Loucy (cell line): ENCODE data around the gene FGGY.
"Not testable (repeated sequence)": the region's sequence is repeated elsewhere in the genome, so short reads cannot be mapped to it uniquely, and the experiment has no call there.

ENCODE experiments used
- H2AFZ ChIP-seq: fragments of 200-600 bp; sonication (generic); 2 replicates; pipeline ENCODE4 v1.6.0; 2016; ENCODE audit warnings: antibody characterized with exemption, mild to moderate bottlenecking, low read length, moderate library complexity
- H3F3A ChIP-seq: fragments of 200-600 bp; 2 replicates; pipeline ENCODE4 v1.6.0; 2016; ENCODE audit warnings: antibody characterized with exemption, low read depth, mild to moderate bottlenecking
- H3K27me3 ChIP-seq: fragments of 200-600 bp; sonication (generic); 2 replicates; pipeline ENCODE4 v1.6.1; 2014; ENCODE audit warnings: low read length, mild to moderate bottlenecking; ENCODE audit not compliant: insufficient read depth, poor library complexity, severe bottlenecking
- H3K36me3 ChIP-seq: fragments of 200-600 bp; sonication (generic); 2 replicates; pipeline ENCODE4 v1.6.1; 2016; ENCODE audit warnings: low read length; ENCODE audit not compliant: insufficient read depth
- H3K4me1 ChIP-seq: fragments of 200-600 bp; sonication (generic); 2 replicates; pipeline ENCODE4 v1.5.1; 2014; ENCODE audit warnings: low read length, mild to moderate bottlenecking; ENCODE audit not compliant: insufficient read depth, poor library complexity, severe bottlenecking
- H3K4me2 ChIP-seq: fragments of 200-600 bp; sonication (generic); 2 replicates; pipeline ENCODE4 v1.6.0; 2014; ENCODE audit warnings: antibody characterized with exemption, low read length, low read depth, mild to moderate bottlenecking; ENCODE audit not compliant: poor library complexity, severe bottlenecking
- H3K4me3 ChIP-seq: fragments of 200-600 bp; sonication (generic); 2 replicates; pipeline ENCODE4 v1.5.1; 2014; ENCODE audit warnings: low read length, mild to moderate bottlenecking, mixed read lengths; ENCODE audit not compliant: poor library complexity, severe bottlenecking
- H3K79me2 ChIP-seq: fragments of 200-600 bp; sonication (generic); 2 replicates; pipeline ENCODE4 v1.6.1; 2014; ENCODE audit warnings: low read length; ENCODE audit not compliant: insufficient read depth
- H3K9ac ChIP-seq: fragments of 200-600 bp; sonication (generic); 2 replicates; pipeline ENCODE4 v1.6.0; 2014; ENCODE audit warnings: mild to moderate bottlenecking, low read depth, low read length, moderate library complexity; ENCODE audit not compliant: poor library complexity, severe bottlenecking
- H3K9me2 ChIP-seq: fragments of 200-600 bp; sonication (generic); replicated peaks from 2 replicates; pipeline ENCODE4 v1.6.1; 2016; ENCODE audit warnings: low read depth, low read length, mixed read lengths
- H3K9me3 ChIP-seq: fragments of 200-600 bp; sonication (generic); 2 replicates; pipeline ENCODE4 v1.6.1; 2014; ENCODE audit warnings: mild to moderate bottlenecking, antibody characterized with exemption, low read length, low read depth; ENCODE audit not compliant: insufficient read depth
- H4K20me1 ChIP-seq: fragments of 200-600 bp; sonication (generic); 2 replicates; pipeline ENCODE4 v1.6.0; 2014; ENCODE audit warnings: antibody characterized with exemption, low read length, mild to moderate bottlenecking; ENCODE audit not compliant: insufficient read depth, poor library complexity, severe bottlenecking
- EZH2phosphoT487 ChIP-seq: fragments of 200-600 bp; IDR thresholded peaks from 2 replicates; pipeline ENCODE4 v1.6.1; 2018; ENCODE audit warnings: antibody characterized with exemption, mild to moderate bottlenecking, moderate library complexity, borderline replicate concordance
- TF ChIP-seq, protein P1 (sequence below): fragments of 200-600 bp; sonication (generic); conservative IDR thresholded peaks from 2 replicates; pipeline ENCODE4 v1.5.1; 2014; ENCODE audit warnings: mild to moderate bottlenecking, antibody characterized with exemption, low read length

FGGY gene

DNA sequence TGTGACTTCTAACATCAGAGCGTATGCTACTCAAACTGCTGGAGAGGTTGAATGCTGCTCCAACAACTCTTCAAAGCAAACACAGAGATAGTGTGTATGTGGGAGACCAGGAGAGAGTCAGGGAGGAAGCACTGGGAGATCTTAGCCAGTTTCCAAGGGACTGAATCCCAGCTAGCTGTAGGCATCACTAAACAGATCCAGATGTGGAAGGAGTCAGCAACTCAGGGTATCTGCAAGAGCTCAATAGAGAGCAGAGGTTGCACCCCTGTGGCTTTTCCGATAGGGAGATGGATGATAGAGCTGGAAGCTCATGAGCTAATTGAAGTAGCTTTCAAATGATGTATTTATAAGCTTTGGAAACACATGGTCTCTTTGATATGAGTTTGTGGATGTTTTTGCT, 349.0 kb downstream of the FGGY start:
- Histone ChIP-seq H2AFZ (no peak overlapping the region), H3K9me2 (no peaks in the 10 kb centered on the region), H3K9me3 (no peaks in the 10 kb centered on the region)

DNA sequence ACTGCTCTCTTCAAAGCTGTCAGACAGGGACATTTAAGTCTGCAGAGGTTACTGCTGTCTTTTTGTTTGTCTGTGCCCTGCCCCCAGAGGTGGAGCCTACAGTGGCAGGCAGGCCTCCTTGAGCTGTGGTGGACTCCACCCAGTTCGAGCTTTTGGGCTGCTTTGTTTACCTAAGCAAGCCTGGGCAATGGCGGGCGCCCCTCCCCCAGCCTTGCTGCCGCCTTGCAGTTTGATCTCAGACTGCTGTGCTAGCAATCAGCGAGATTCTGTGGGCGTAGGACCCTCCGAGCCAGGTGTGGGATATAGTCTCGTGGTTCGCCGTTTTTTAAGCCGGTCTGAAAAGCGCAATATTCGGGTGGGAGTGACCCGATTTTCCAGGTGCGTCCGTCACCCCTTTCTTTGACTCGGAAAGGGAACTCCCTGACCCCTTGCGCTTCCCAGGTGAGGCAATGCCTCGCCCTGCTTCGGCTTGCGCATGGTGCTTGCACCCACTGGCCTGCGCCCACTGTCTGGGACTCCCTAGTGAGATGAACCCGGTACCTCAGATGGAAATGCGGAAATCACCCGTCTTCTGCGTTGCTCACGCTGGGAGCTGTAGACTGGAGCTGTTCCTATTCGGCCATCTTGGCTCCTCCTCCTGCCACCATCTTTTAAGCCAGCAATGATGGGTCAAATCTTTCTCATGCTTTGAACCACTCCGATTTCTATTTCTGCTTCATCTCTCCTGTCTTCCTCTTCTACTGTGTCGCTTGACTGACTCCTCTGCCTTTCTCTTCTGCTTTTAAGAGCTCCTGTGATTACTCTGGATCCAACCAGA, 356.5 kb downstream of the FGGY start:
- not testable (repeated sequence) for H3K4me3 ChIP-seq, H3K4me2 ChIP-seq, H3F3A ChIP-seq, H3K9me3 ChIP-seq, H3K36me3 ChIP-seq, H3K4me1 ChIP-seq, H3K79me2 ChIP-seq, H4K20me1 ChIP-seq, H3K27me3 ChIP-seq, H3K9ac ChIP-seq, H2AFZ ChIP-seq, H3K9me2 ChIP-seq

More for the DNA sequence above, 349.0 kb downstream of the FGGY start:
- peaks cover 8% of the 10 kb centered on the region for H3K4me1 ChIP-seq
- H3K79me2 ChIP-seq = no peaks in the 10 kb centered on the region
- H3F3A ChIP-seq = no peaks in the 10 kb centered on the region
- H4K20me1 ChIP-seq = no peaks in the 10 kb centered on the region
- H3K4me3 ChIP-seq = no peak overlapping the region
- H3K4me2 ChIP-seq = no peak overlapping the region
- no peaks in the 10 kb centered on the region for H3K27me3 ChIP-seq
- H3K9ac ChIP-seq = no peak overlapping the region
- H3K36me3 ChIP-seq = no peaks in the 10 kb centered on the region
- TF ChIP-seq, protein P1, sequence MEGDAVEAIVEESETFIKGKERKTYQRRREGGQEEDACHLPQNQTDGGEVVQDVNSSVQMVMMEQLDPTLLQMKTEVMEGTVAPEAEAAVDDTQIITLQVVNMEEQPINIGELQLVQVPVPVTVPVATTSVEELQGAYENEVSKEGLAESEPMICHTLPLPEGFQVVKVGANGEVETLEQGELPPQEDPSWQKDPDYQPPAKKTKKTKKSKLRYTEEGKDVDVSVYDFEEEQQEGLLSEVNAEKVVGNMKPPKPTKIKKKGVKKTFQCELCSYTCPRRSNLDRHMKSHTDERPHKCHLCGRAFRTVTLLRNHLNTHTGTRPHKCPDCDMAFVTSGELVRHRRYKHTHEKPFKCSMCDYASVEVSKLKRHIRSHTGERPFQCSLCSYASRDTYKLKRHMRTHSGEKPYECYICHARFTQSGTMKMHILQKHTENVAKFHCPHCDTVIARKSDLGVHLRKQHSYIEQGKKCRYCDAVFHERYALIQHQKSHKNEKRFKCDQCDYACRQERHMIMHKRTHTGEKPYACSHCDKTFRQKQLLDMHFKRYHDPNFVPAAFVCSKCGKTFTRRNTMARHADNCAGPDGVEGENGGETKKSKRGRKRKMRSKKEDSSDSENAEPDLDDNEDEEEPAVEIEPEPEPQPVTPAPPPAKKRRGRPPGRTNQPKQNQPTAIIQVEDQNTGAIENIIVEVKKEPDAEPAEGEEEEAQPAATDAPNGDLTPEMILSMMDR = no peak
- TF ChIP-seq EZH2phosphoT487 = no peak

- no peaks in the 10 kb centered on the region for H3K79me2 ChIP-seq
- no peak overlapping the region for H3K9ac ChIP-seq
- no peaks in the 10 kb centered on the region for H4K20me1 ChIP-seq
- no peak overlapping the region for H2AFZ ChIP-seq
- peaks cover 4% of the 10 kb centered on the region for H3K4me1 ChIP-seq
- no peaks in the 10 kb centered on the region for H3F3A ChIP-seq
- H3K4me2 ChIP-seq = no peak overlapping the region
- no peaks in the 10 kb centered on the region for H3K9me3 ChIP-seq
- H3K9me2 ChIP-seq = no peaks in the 10 kb centered on the region
- H3K36me3 ChIP-seq = no peaks in the 10 kb centered on the region
- H3K27me3 ChIP-seq = no peaks in the 10 kb centered on the region
- H3K4me3 ChIP-seq = no peak overlapping the region
- TF ChIP-seq EZH2phosphoT487 = no peak
- TF ChIP-seq, protein P1 = no peak
Measured at GRCh38 chr1:59653968-59654367, 357.1 kb downstream of the FGGY start.
